GM18511 (cell line): ENCODE measurements around the gene EDRF1.

Source experiments
- ATAC-seq: cut with Tn5 transposase; IDR thresholded peaks from one replicate; pipeline ENCODE4 v1.9.1; 2021; ENCODE audit warnings: mild to moderate bottlenecking, moderate library complexity; ENCODE audit not compliant: unreplicated experiment

EDRF1 gene

DNA sequence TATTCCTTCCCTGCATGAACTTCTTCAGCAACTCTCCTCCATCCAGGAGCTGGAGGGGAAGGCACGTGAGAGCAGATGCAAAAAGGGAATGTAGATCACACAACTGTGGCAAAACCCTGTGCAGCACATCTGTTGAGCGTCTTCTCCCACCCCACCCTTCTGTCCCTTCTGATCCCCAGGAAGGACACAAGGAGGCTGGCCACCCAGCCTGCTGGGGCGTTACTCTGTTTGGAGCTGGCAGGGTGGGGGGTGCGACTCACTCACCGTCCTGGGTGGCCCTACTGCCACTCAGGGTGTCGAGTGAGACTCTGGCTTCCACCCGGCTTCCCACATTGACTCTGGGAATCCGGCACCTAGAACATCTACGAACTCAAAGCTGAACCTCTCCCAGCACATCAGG lies 66.3 kb downstream of the EDRF1 start:
- ATAC-seq: no peak

DNA sequence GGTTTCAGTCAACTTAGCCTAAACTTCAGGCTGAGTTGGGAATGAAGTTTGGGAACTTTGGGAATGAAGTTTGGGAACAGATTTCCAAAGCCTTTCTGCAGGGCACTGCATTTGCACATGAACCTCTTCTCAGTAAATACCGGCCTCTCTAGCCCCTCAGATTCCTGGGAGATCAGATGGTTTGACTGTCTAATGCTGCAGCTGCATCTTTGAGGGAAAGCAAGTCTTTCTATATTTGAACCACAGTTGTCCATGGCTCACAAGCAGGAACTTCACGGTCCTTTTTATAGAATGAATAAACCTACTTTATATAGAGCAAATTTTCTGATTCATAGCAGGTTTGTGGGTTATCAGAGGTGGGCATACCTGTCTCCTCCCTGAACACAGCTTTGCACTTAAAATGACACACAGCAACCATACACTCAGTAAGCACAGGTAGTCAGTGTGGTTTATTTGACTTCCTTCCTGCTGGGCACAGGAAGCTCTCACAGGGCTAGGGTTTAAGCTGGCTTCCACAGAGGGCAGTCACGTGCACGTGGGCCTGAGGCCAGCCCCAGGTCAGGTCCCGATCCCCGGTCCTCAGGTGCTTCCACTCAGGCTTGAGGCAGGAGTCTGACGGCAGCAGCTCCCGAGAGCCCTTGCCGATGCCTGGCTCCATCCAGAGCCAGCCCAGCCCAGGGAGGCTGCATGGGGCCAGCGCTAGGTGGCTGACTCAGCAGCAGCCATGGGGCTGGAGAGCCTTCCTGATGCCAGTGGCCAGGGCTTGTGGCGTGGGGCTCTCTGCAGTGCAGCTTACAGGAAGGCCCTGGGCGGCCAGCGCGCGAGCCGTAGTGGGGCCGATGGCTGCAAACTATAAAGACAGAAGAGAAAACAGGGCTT lies 68.9 kb downstream of the EDRF1 start:
- no peak for ATAC-seq

- ATAC-seq: no peak
Observed at GRCh38 chr10:125792342-125793300, 73.1 kb downstream of the EDRF1 start.

DNA sequence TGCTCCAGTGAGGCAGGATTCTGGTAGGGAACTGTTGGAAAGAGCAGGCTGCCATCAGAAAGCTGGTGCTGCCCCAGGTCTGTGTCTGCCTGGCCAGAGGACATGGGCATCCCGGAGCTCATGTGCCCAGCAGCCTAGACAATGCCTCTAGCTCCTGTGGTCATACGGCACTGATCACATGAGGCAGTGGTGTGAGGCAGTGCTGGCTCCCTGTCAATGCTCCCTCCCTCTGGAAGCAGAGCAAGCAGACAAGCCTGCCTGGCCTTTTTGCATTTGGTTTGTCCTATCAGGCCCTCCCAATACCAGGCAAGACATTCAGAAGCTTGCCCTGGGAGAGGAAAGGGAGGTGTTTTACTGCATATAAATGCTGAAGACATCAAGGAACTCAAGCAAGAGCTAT lies 75.6 kb downstream of the EDRF1 start:
- no peak for ATAC-seq

DNA sequence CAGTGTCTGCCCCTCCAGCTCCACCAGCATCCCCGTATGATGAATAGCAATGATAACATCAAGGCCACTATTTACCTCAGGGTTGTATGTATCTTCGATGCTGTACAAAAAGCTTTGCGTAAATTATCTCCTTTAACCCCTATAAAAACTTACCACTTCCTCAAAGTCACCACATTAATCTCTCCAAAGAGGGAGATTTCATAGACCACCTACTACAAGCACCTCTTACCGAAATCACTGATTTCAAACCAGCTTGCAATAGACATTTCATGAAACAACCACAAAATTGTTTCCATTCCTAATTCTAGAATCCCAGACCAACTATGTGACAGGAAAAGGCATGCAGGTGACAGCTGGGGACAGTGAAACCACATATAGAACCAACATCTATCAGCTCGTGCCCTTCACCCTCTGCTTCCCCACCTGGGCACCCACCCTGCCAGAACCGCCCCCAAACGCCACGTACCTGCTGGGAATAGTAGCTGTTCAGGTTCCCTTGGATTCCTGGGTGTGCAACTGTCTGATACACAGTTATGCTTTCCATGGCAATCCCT lies 76.2 kb downstream of the EDRF1 start:
- ATAC-seq: no peak

DNA sequence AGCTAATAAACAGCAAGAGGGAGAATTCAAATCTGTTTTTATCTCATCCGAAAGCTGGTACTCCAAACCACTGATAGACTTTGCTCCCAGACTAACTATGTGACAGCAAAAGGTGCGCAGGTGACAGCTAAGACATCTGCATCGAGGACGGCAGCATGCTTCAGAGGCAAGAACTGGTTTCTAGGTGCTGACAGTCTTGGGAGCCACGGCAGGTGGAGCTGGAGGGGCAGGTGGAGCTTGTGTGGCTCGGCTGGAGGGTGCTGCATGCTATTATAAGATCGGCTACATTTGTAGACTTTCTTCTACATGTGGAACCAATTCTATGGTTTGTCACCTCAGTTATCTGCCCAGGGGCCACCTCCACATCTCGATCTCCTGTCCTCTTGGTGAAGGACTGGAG lies 77.9 kb downstream of the EDRF1 start:
- ATAC-seq: no peak

DNA sequence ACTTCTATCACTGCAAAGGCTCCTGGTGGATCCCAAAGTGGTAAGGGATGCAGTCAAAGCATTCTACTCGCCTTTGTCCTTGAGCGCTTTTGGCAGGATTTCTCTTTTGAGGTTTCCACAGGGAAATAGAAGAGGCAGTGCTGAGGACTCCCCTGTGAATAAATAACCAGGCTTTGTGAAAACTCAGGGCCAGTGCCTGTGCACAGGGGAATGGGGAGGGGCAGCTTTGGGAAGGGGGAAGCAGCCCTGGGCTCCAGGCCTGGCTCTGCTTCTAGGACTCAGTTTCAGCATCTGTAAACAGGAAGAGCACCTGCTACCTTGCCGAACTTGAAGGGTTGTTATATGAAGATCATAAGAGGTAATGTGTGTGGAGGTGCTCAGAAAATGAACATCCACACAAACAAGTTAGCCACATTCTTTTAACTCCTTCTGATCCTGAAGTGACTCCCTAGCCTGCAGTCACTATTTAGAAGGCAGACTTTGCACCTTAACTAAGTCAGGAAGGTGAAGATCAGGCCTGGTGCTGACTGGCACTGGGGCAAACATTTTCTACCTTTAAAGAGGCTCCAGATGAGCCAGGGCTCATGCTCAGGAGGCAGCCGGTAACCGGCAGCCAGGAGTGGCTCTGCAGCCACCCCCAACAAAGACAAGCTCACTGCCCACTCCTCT lies 78.6 kb downstream of the EDRF1 start:
- ATAC-seq: no peak

DNA sequence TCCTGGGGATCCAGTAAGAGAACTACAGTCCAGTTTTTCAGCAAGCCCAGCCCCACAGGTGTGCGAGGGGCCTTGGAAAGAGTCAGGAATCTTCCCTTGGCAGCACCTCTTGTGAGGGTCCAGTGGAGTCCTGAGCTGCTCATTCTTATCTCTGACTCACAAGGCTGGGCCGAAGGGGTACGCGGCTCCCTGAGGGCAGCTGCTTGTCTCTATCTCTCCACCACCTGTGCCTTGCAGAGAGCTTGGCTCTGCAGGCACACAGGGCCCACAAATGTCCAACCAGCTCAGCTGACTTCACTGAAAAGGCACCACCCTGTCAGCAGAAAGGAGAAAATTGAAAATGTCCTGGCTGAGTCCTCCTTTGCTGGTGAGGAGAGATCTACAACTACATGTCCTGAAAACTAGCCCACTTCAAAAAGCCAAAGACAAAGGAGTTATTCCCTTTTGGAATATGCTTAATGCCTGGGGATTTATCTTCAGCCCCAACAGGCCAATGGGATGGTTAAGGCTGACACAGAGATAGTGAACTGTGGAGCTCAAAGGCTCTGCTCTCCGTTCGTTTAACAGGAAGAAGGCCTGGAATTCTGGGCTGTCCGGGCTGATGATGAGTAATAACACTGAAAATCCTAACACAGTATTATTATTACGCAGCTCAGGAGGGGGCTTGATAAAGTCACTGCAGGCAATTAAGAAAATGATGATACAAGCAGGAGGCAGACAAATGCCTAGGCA lies 80.1 kb downstream of the EDRF1 start:
- ATAC-seq: no peak

GRCh38 chr10:125801574-125801973 lies 82.1 kb downstream of the EDRF1 start:
- ATAC-seq: no peak

DNA sequence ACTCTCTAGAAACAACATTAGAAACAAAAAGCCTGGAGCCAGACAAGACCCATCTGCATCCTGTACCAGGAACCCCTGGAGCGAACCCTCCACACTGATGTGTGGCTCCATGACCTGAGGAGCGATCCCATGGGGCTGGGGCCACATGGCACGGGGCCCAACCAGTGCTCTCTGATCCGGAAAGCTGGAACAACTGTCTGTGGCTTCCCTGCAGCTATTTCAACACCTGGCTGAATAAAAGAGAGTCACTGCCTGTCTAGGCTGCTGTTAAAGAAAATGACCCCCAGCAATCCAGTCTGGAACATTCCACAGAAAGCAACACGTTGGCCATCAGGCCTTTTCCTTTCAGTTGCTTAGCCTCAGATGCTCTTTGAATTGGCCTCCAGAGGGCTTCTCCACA lies 82.6 kb downstream of the EDRF1 start:
- ATAC-seq: no peak

DNA sequence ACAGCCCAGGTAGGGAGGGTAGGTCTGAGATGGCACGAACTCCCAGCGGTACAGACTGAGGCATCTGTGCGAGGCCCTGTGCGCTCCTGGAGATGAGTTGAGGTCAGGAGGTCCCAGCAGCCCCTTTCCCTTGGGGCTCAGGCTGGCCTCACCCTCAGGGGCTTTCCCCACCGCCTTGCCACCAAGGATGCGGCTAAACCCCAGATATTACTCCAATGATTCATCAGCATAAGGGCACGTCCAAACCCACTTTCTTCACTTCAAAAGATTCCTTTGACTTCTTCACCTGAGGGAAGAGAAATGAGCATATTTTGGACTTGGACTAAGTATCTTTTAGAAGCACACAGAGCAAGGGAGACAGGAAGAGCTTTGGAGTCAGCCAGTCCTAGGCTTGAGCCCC lies 83.2 kb downstream of the EDRF1 start:
- ATAC-seq: no peak

DNA sequence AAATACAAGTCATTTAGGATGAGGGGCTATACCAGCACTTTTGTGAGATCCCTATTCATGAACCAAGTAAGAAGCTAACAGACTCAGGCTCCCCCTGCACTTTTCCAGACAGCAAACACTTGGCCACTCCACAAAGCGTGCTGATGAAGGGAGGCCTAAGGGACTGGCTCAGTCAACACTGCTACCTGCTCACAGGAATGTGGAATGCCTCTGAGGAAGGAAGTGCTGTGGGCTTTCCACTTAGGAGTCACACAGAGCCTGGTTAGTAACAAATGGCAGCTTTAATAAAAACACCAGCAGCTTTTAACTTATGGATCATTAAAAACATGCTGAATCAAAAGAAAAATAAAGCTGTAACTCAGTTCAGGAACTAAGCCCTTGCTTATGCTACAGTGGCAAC lies 88.5 kb downstream of the EDRF1 start:
- no peak for ATAC-seq

DNA sequence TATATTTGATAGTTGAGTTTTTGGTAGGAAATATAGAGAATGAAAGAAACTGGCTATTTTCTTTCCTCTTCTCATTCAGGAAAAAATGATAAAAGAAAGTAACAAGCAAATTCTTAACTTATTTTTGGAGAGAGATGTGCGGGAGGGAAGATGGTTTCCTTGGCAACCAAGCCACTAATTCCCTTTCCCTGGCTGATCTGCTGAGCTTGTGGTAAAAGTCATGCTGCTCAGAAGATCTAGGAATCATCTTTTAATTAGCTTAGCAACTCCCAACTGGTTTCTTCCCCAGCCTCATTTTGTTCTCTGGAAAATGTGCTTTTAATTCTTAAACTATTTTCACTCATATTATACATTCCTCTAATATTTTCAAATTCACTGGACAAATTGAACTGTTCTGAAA lies 91.7 kb downstream of the EDRF1 start:
- ATAC-seq: no peak

GRCh38 chr10:125812128-125812750 lies 92.7 kb downstream of the EDRF1 start:
- no peak for ATAC-seq
